GM04503 (cell line): ENCODE measurements around the gene TOB1.

Experiments
- DNase-seq: peaks from one replicate; pipeline ENCODE4 v3.0.0-alpha.2; 2012; ENCODE audit warnings: low read depth

TOB1 gene

GRCh38 chr17:50845240-50846147, 20.7 kb downstream of the TOB1 start:
- DNase-seq = peak; percentile 57

- no peak for DNase-seq
Observed at GRCh38 chr17:50844117-50844700, 21.9 kb downstream of the TOB1 start.

- no peak for DNase-seq
Observed at GRCh38 chr17:50843150-50843905, 22.8 kb downstream of the TOB1 start.

- no peak for DNase-seq
Observed at GRCh38 chr17:50842506-50843149, 23.5 kb downstream of the TOB1 start.

- no peak for DNase-seq
Observed at GRCh38 chr17:50841949-50842354, 24.2 kb downstream of the TOB1 start.

GRCh38 chr17:50841277-50841948, 24.7 kb downstream of the TOB1 start:
- DNase-seq = no peak

GRCh38 chr17:50840311-50840851, 25.8 kb downstream of the TOB1 start:
- DNase-seq = no peak

GRCh38 chr17:50839591-50840310, 26.4 kb downstream of the TOB1 start:
- DNase-seq = no peak

GRCh38 chr17:50837980-50838954, 27.9 kb downstream of the TOB1 start:
- no peak for DNase-seq

GRCh38 chr17:50837286-50837979, 28.7 kb downstream of the TOB1 start:
- no peak for DNase-seq

- no peak for DNase-seq
Observed at GRCh38 chr17:50836826-50837225, 29.3 kb downstream of the TOB1 start.

GRCh38 chr17:50835301-50836234, 30.6 kb downstream of the TOB1 start, which contains the start of gene WFIKKN2:
Gene WFIKKN2, plus strand, starts transcription at chr17:50835586. Its CDS starts 352 bp downstream, at chr17:50835938.
- DNase-seq = no peak

- no peak for DNase-seq
Observed at GRCh38 chr17:50834429-50835300, 31.5 kb downstream of the TOB1 start.

- DNase-seq = no peak
Observed at GRCh38 chr17:50833510-50834428, 32.4 kb downstream of the TOB1 start.

- no peak for DNase-seq
Observed at GRCh38 chr17:50832864-50833381, 33.2 kb downstream of the TOB1 start.
